K562 (cell line): ENCODE measurements around the gene VPS33A. TPM values are rescaled to one million over a fixed set of nuclear protein-coding genes. Genes with fewer than 3 reads are reported as not detected.

Experiments used
- ATF6 ChIP-seq: sonication (generic); formaldehyde crosslinking; IDR thresholded peaks from 2 replicates; pipeline ENCODE4 v1.4.0; 2020; ENCODE audit warnings: mild to moderate bottlenecking, missing genetic modification reagents
- DEAF1 ChIP-seq: fragments of 450-650 bp; formaldehyde crosslinking; IDR thresholded peaks from 2 replicates; pipeline ENCODE4 v1.4.0; 2020; ENCODE audit warnings: mild to moderate bottlenecking, moderate library complexity
- FUS ChIP-seq: fragments of 200-400 bp; formaldehyde crosslinking; optimal IDR thresholded peaks from 2 replicates; pipeline ENCODE3; 2017; ENCODE audit warnings: low read depth, low read length
- MAX ChIP-seq: sonication (generic); formaldehyde crosslinking; IDR thresholded peaks from 2 replicates; pipeline ENCODE4 v1.9.0; 2022; ENCODE audit warnings: mild to moderate bottlenecking, missing genetic modification reagents
- RUNX1 ChIP-seq: sonication (generic); IDR thresholded peaks from 2 replicates; pipeline ENCODE4 v1.6.1; 2016; ENCODE audit warnings: antibody characterized with exemption, low read depth
- SRSF7 ChIP-seq: fragments of 200-400 bp; formaldehyde crosslinking; optimal IDR thresholded peaks from 2 replicates; pipeline ENCODE3; 2017; ENCODE audit warnings: mild to moderate bottlenecking, low read depth, low read length
- ZBTB11 ChIP-seq, 3 experiments: fragments of 200-800 bp in 1 of 3; fragments of 250-450 bp in 1 of 3; fragments of 450-650 bp in 1 of 3; sonication (Bioruptor Pico) in 1 of 3; sonication (Bioruptor generic) in 1 of 3; formaldehyde crosslinking in 1 of 3; IDR thresholded peaks; 2 replicates each; pipeline versions ENCODE4 v1.6.1 to v1.8.0; 2016 to 2022; ENCODE audit warnings: mild to moderate bottlenecking in 2 of 3, missing genetic modification characterization in 2 of 3, missing compliant biosample characterization in 1 of 3, moderate library complexity in 1 of 3
- ZEB2 ChIP-seq: fragments of 450-650 bp; IDR thresholded peaks from 2 replicates; pipeline ENCODE4 v1.6.1; 2016
- ZFP91 ChIP-seq: sonication (generic); formaldehyde crosslinking; IDR thresholded peaks from 2 replicates; pipeline ENCODE4 v1.8.0; 2022; ENCODE audit warnings: mild to moderate bottlenecking, missing genetic modification reagents
- ZNF384 ChIP-seq: IDR thresholded peaks from 2 replicates; pipeline ENCODE4 v1.6.1; 2012; ENCODE audit warnings: low read depth, low read length, improper control_type of control experiment
- ZNF449 ChIP-seq: fragments of 250-450 bp; sonication (Bioruptor Pico); IDR thresholded peaks from 2 replicates; pipeline ENCODE4 v1.8.0; 2022; ENCODE audit warnings: moderate library complexity, mild to moderate bottlenecking, inconsistent platforms
- ZZZ3 ChIP-seq: fragments of 450-650 bp; IDR thresholded peaks from 2 replicates; pipeline ENCODE4 v1.6.1; 2016; ENCODE audit warnings: antibody characterized with exemption, mild to moderate bottlenecking, moderate library complexity
- polyA plus RNA-seq, 8 experiments: library from polyadenylated mRNA; depleted of rRNA in 4 of 8; stranded (reverse) in 5 of 8; unstranded in 3 of 8; fragments of >200 nt; fragmentation: Nextera tagmentation in 2 of 8; fragmentation: Illumina TruSeq in 1 of 8; extraction: Ambion mirVana in 2 of 8; extraction: Trizol in 1 of 8; gene quantifications; 2 replicates each; pipeline versions ENCODE4 v1.2.1 to v1.2.3, GENCODE V29; 2011 to 2014; ENCODE audit warnings: inconsistent platforms in 1 of 8, missing spikeins in 1 of 8
- total RNA-seq, 7 experiments: library from RNA; depleted of rRNA in 6 of 7; stranded (reverse); fragments of >200 nt in 6 of 7; fragmentation: Illumina TruSeq in 2 of 7; extraction: Trizol in 2 of 7; gene quantifications; 2 replicates each; pipeline versions ENCODE4 v1.2.1 to v1.2.3, GENCODE V29; 2011 to 2021; ENCODE audit warnings: low replicate concordance in 1 of 7

The VPS33A gene
- total and polyA plus RNA-seq, 9 of the 15 experiments (the other 6 are each of a cell fraction or from before 2014, with no cell fraction given), result 10.6 to 34.3 (median 25.3) TPM

- TF ChIP-seq DEAF1 (CRISPR knock-in tag) (peak; percentile 51), RUNX1 (no peak), ZZZ3 (no peak), ZNF449 (CRISPR knock-in tag) (no peak), ZBTB11 (CRISPR knock-in tag; IDR thresholded peaks at IDR 0.05) (no peak), ZNF384 (peak; percentile 80), ZEB2 (peak; percentile 18; the same call in 1 of the 2 replicates), ATF6 (CRISPR knock-in tag) (no peak), MAX (CRISPR knock-in tag) (no peak), SRSF7 (no peak), ZFP91 (CRISPR knock-in tag) (no peak), FUS (no peak)
These were observed 75.2 kb downstream of the VPS33A start (continued) for GRCh38 chr12:122190842-122191668.
